ENCODE data around the gene ABCA2.

Gene ABCA2

DNA sequence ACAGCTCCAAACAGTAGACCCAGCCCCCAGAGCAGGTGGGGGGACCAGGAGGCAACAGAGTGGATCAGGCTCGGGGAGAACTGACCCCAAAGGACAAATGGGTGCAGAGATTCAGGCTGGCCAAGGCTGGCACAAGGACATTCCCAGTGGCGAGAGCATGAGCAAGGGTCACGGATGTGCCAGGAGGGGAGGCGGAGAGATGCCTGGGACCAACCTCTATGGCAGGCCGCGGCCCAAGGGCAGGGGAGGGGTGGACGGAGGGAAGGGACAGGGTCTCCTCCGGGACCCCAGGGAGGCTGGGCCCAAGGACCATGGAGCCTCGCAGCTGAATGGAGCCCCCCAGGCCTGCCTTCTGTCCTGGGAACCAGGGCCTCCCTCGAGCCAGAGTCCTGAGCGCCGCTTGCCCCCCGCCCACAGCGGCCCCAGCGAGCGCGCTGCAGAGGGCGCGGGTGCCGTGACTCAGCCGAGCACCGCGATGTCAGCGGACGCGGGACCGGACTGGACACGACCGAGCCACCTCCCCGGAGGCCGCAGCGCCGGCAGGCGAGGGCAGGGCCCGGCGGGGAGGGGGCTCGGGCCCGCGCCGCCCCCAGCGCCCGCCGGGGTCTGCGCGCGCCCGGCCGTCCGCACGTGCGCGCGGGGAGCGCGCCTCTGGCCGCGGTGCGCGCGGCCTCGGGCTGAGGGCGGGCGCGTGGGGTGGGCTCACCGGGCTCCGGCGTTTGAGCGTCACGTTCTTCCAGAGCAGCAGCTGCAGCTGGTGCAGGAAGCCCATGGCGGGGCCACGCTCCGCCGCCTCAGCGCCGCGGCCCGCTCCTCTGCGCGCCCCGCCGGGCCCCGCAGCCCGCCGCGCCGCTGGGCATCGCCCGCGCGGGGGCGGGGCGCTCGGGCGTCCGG lies at the start of gene ABCA2:
Gene ABCA2, minus strand, starts transcription at position 869 of the 894 bp plus-strand sequence. Its CDS starts 97 bp downstream, at position 772.
- DNase-seq = no peak
- intact Hi-C loops (cut with DNase I) = loop anchor here (5.0 kb wide), 1 partner anchor 240 kb away; no protein-coding TSS in a partner anchor

- intact Hi-C loops (cut with DNase I) = no loop called here
- peak; percentile 75 to 98 (median 83) for DNase-seq
Observed at GRCh38 chr9:137077010-137077747, 49.1 kb upstream of the ABCA2 start, which contains the start of gene UAP1L1. Gene UAP1L1, plus strand, starts transcription at chr9:137077517. Its CDS starts 16 bp downstream, at chr9:137077533.

GRCh38 chr9:137076636-137077009 lies 48.6 kb upstream of the ABCA2 start:
- no peak for DNase-seq
- intact Hi-C loops (cut with DNase I) = no loop called here

DNA sequence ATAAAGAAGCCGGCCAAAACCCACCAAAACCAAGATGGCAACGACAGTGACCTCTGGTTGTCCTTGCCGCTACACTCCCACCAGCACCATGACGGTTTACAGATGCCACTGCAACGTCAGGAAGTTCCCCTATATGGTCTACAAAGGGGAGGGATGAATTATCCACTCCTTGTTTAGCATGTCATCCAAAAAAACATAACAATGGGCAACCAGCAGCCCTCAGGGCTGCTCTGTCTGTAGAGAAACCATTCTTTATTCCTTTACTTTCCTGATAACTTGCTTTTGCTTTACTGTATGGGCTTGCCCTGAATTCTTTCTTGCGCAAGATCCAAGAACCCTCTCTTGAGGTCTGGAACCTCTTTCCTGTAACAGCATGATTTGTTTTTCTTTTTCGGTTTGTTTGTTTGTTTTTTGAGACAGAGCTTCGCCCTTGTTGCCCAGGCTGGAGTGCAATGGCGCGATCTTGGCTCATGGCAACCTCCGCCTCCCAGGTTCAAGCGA lies 47.3 kb upstream of the ABCA2 start:
- intact Hi-C loops (cut with DNase I) = no loop called here
- DNase-seq = no peak

GRCh38 chr9:137074657-137075274 lies 46.7 kb upstream of the ABCA2 start:
- intact Hi-C loops (cut with DNase I) = no loop called here
- peak in 1 of 10 donors; percentile 57 for DNase-seq

- peak in 1 of 10 donors; percentile 49 for DNase-seq
- intact Hi-C loops (cut with DNase I) = no loop called here
Observed at GRCh38 chr9:137073992-137074399, 46.0 kb upstream of the ABCA2 start.

DNA sequence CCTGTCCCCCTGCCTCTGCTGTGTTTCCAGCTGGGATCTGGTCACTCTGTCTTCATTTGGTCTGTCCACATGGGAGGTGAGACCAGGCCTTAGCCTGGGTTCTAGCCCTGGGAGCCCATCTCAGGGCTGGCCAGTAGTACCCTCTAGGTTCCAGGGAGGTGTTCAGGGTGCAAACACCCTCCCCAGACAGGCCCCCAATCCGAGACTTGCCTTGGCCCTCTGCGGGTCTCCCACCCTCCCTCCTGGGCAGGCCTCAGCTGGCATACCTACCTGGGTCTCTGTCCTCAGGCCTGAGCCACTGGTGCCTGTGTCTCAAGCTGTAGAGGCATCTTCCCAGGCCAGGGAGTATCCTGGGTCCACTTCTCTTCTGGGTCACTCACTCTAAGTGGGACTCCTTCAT lies 43.2 kb upstream of the ABCA2 start:
- peak in 1 of 10 donors; percentile 55 for DNase-seq
- intact Hi-C loops (cut with DNase I) = no loop called here

- peak; percentile 70 to 98 (median 82) for DNase-seq
- intact Hi-C loops (cut with DNase I) = no loop called here
Observed at GRCh38 chr9:137070906-137071275, 42.9 kb upstream of the ABCA2 start.

DNA sequence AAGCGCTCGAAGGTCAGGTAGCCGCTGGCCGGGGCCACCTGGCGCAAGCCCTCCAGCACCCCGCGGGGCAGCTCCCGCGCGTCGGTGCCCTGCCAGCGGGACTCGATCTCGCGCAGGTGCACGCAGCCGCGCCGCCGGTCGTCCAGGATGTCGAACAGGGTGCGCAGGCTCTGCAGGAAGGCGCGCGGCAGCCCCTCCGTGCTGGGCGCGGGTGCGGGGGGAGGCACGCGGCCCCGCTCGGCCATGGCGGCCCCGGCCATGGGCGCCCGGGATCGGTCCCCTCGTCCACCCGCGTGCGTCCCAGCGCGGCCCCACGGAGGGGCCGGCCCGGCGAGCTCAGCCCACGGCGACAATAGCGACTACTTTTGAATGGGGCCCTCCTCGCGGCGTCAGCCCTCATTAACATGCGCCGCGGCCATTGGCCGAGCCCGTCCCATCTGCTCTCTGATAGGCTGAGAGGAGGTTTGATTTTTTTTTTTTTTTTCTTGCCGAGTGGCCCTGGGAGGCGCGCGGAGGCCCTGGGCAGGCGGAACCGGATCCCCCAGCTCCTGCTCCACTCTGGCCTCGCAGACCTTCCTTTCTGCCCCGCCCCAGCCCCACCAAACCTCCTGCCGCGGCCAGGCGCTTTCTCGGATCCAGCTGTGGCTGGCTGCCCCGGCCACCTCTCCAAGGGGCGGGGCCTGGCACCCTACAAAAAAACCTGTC lies 42.3 kb upstream of the ABCA2 start, which contains the start of gene SAPCD2:
Gene SAPCD2, minus strand, starts transcription at position 357 of the 705 bp plus-strand sequence. Its CDS starts 97 bp downstream, at position 260.
- DNase-seq = peak; percentile 75 to 98 (median 86)
- intact Hi-C loops (cut with DNase I) = no loop called here

- DNase-seq = peak in 3 of 10 donors; percentile 15 to 86 (median 78)
- intact Hi-C loops (cut with DNase I) = no loop called here
Observed at GRCh38 chr9:137069508-137070091, 41.6 kb upstream of the ABCA2 start.

DNA sequence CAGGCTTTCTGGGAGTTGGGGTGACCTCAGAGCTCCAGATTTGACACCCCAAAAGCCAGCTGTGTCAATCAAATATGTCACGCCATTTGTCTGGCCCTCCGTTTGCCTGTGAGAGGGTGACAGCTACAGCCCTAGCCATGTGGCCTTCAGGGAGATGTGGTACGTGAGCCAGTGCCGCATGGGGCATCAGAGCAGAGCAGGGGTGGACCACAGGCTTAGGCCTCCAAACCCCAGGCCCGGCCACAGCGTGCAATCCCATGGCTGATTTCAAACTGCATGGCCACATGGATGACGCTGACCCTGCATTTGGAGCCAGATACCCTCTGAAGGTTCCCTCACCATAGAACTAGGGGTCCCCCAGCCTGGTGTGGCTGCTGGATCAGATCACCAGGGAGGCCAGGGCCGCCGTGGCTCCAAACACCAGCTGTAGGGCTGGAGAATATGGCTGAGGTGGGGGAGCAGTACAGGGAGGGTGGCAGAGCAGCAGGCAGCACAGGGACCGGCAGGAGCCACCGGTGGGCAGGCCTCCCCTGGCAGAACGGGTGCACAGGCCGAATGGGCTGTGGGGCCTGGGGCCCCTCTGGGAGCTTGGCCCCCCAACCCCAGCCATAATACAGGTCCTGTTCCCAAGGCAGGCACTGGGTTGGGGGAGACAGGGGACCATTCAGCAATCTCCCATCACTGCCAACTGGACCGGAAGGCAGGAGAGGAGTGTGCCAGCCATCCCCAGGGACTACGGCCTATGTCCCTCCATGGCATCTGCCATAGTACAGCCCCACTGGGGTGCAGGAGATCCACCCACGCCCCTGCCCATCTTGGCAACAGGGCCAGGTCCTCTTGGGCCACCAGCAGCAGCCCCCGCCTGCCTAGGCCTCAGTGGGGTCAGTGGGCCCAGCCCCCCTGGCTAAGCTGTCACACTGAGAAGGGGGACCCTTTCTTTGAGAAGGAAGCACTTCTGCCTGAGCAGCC lies 40.8 kb upstream of the ABCA2 start:
- intact Hi-C loops (cut with DNase I) = no loop called here
- peak in 2 of 10 donors; percentile 8 to 78 for DNase-seq

GRCh38 chr9:137067860-137068538 lies 40.0 kb upstream of the ABCA2 start:
- intact Hi-C loops (cut with DNase I) = no loop called here

DNA sequence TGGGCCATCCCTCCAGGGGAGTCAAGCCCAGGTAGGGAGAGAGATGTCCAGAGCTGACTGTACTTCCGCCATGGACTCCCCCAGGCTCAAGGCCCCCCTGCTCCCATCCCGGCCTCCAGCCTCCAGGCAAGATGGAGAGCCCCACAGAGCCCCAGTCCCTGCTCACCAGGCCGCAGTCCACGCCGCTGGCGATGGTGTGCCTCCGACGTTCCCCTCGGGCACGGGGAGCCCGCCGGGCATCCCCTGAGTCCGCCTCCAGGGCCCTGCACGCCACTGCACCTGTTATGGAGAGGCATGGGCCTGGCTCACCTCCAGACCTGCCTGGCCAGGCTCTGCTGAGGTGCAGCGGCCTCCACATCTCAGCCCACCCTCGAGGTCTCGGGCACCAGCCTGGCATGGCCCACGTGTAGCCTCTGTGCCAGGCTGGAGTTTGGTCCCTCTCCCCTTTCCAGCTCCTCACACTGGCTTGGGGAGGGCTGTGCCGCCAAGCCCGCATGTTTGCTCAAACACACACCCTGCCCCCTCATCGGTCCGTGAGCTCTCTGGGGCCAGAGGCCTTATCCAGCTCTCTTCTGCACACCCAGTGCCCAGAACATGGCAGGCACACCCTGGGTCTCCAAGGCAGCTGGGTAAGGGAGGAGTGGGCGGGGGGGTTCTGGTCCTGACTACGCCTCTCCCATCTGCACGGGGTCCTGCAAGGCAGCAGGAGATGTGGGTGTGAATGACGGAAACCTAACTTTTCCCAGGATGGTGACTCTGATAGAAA lies 38.2 kb upstream of the ABCA2 start:
- intact Hi-C loops (cut with DNase I) = no loop called here
- peak in 1 of 10 donors; percentile 55 for DNase-seq

More at GRCh38 chr9:137067860-137068538, 40.0 kb upstream of the ABCA2 start:
- DNase-seq = peak; percentile 70 to 97 (median 84)

- intact Hi-C loops (cut with DNase I) = loop anchor here (2.0 kb wide), 1 partner anchor 17 kb away; no protein-coding TSS in a partner anchor
- no peak for DNase-seq
Observed at GRCh38 chr9:137065336-137065967, 37.4 kb upstream of the ABCA2 start.

GRCh38 chr9:137064880-137065164 lies 36.8 kb upstream of the ABCA2 start:
- no peak for DNase-seq
- intact Hi-C loops (cut with DNase I) = loop anchor here (2.0 kb wide), 1 partner anchor 16 kb away; no protein-coding TSS in a partner anchor

All from posterior cingulate gyrus (tissue), 11 donors.